Measurements from ENCODE around the gene RHBDF1.

The RHBDF1 gene

GRCh38 chr16:69181-69580 is 3.2 kb downstream of the RHBDF1 start:
- Histone ChIP-seq H3K4me2 (ENCODE audit: low read depth, low read length, poor library complexity, severe bottlenecking) (no peak overlapping the region), H2AFZ (ENCODE audit: low read depth, low read length, severe bottlenecking) (no peak overlapping the region), H4K20me1 (ENCODE audit: low read depth, low read length) (no peaks in the 10 kb centered on the region), H3K36me3 (ENCODE audit: low read length) (no peaks in the 10 kb centered on the region), H3K4me3 (ENCODE audit: insufficient read depth, low read length, poor library complexity, severe bottlenecking) (no peak overlapping the region), H3K27me3 (ENCODE audit: low read length) (no peaks in the 10 kb centered on the region), H3K79me2 (ENCODE audit: insufficient read depth, low read length) (no peaks in the 10 kb centered on the region), H3K9me2 (replicated peaks; ENCODE audit: insufficient read depth, low read length) (no peaks in the 10 kb centered on the region), H3K9ac (ENCODE audit: low read length) (no peak overlapping the region), H3K27ac (ENCODE audit: low read depth, low read length) (no peak overlapping the region), H3K9me3 (ENCODE audit: insufficient read depth, low read length) (no peaks in the 10 kb centered on the region), H3F3A (ENCODE audit: insufficient read depth) (no peaks in the 10 kb centered on the region)
- no peak for TF ChIP-seq EZH2phosphoT487 (conservative IDR thresholded peaks at IDR 0.05; ENCODE audit: low read length)
- TF ChIP-seq, protein P1, sequence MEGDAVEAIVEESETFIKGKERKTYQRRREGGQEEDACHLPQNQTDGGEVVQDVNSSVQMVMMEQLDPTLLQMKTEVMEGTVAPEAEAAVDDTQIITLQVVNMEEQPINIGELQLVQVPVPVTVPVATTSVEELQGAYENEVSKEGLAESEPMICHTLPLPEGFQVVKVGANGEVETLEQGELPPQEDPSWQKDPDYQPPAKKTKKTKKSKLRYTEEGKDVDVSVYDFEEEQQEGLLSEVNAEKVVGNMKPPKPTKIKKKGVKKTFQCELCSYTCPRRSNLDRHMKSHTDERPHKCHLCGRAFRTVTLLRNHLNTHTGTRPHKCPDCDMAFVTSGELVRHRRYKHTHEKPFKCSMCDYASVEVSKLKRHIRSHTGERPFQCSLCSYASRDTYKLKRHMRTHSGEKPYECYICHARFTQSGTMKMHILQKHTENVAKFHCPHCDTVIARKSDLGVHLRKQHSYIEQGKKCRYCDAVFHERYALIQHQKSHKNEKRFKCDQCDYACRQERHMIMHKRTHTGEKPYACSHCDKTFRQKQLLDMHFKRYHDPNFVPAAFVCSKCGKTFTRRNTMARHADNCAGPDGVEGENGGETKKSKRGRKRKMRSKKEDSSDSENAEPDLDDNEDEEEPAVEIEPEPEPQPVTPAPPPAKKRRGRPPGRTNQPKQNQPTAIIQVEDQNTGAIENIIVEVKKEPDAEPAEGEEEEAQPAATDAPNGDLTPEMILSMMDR (IDR thresholded peaks at IDR 0.05; ENCODE audit: insufficient read depth, low read length, poor library complexity, severe bottlenecking): no peak

DNA sequence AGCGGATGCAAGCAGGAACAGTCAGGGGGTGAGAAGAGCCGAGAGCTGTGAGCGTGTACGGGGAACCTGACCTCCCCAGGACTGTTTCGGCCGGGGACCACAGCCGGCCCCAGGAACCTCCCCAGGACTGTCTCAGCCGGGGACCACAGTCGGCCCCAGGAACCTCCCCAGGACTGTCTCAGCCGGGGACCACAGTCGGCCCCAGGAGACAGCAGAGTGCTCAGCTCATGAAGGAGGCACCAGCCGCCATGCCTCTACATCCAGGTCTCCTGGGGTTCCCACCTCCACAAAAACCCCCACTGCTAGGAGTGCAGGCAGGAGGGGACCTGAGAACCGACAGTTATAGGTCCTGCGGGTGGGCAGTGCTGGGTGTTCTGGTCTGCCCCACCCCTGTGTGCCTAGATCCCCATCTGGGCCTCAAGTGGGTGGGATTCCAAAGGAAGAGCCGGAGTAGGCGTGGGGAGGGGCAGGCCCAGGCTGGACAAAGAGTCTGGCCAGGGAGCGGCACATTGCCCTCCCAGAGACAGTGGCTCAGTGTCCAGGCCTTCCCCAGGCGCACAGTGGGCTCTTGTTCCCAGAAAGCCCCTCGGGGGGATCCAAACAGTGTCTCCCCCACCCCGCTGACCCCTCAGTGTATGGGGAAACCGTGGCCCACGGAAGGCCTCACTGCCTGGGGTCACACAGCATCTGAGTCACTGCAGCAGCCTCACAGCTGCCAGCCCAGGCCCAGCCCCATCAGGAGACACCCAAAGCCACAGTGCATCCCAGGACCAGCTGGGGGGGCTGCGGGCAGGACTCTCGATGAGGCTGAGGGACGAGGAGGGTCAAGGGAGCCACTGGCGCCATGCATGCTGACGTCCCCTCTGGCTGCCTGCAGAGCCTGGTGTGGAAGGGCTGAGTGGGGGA is 4.3 kb downstream of the RHBDF1 start:
- Histone ChIP-seq H3K27ac (ENCODE audit: low read depth, low read length) (no peak overlapping the region), H3F3A (ENCODE audit: insufficient read depth) (no peaks in the 10 kb centered on the region), H4K20me1 (ENCODE audit: low read depth, low read length) (no peaks in the 10 kb centered on the region), H3K9me2 (replicated peaks; ENCODE audit: insufficient read depth, low read length) (no peaks in the 10 kb centered on the region), H3K4me3 (ENCODE audit: insufficient read depth, low read length, poor library complexity, severe bottlenecking) (no peak overlapping the region), H3K9ac (ENCODE audit: low read length) (no peak overlapping the region), H3K27me3 (ENCODE audit: low read length) (no peaks in the 10 kb centered on the region), H3K9me3 (ENCODE audit: insufficient read depth, low read length) (no peaks in the 10 kb centered on the region), H3K4me2 (ENCODE audit: low read depth, low read length, poor library complexity, severe bottlenecking) (no peak overlapping the region), H3K79me2 (ENCODE audit: insufficient read depth, low read length) (no peaks in the 10 kb centered on the region), H2AFZ (ENCODE audit: low read depth, low read length, severe bottlenecking) (no peak overlapping the region), H3K36me3 (ENCODE audit: low read length) (no peaks in the 10 kb centered on the region)
- no peak for TF ChIP-seq EZH2phosphoT487 (conservative IDR thresholded peaks at IDR 0.05; ENCODE audit: low read length)
- TF ChIP-seq, protein P1 (IDR thresholded peaks at IDR 0.05; ENCODE audit: insufficient read depth, low read length, poor library complexity, severe bottlenecking): no peak

DNA sequence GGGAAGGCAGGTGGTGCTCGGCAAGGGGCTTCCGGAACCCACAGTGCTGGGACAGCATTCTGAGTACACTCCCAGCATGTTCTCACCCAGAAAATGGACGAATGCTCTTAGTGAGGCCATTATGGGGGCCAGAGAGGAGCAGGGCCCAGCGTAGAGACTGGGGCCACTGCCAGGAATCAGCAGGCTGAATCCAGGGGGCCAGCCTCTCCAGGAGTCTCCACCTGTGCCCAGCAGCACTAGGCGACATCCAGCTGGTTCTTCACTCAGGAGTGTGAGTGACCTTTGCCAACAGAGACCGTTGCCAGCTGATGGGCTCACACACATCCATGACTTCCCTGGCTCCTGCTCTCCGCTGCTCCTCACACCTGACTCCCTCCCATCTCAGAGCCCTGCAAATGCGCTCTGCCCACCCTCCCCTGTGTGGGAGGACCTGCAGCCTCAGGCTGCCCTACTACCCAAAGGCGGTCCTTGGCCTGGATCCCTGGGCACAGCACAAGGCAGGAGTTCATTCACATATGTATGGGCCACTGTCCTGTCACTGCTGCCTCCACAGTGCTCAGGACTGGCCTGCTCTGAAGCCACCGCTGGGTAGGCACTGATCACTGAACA is 5.1 kb downstream of the RHBDF1 start:
- TF ChIP-seq, protein P1 (IDR thresholded peaks at IDR 0.05; ENCODE audit: insufficient read depth, low read length, poor library complexity, severe bottlenecking): no peak
- H3F3A ChIP-seq (ENCODE audit: insufficient read depth): no peaks in the 10 kb centered on the region
- no peaks in the 10 kb centered on the region for H4K20me1 ChIP-seq (ENCODE audit: low read depth, low read length)
- H3K4me2 ChIP-seq (ENCODE audit: low read depth, low read length, poor library complexity, severe bottlenecking): no peak overlapping the region
- no peak overlapping the region for H3K27ac ChIP-seq (ENCODE audit: low read depth, low read length)
- no peak overlapping the region for H2AFZ ChIP-seq (ENCODE audit: low read depth, low read length, severe bottlenecking)
- H3K79me2 ChIP-seq (ENCODE audit: insufficient read depth, low read length): no peaks in the 10 kb centered on the region
- H3K36me3 ChIP-seq (ENCODE audit: low read length): no peaks in the 10 kb centered on the region
- H3K9me2 ChIP-seq (replicated peaks; ENCODE audit: insufficient read depth, low read length): no peaks in the 10 kb centered on the region
- H3K27me3 ChIP-seq (ENCODE audit: low read length): no peaks in the 10 kb centered on the region
- no peak overlapping the region for H3K9ac ChIP-seq (ENCODE audit: low read length)
- H3K4me3 ChIP-seq (ENCODE audit: insufficient read depth, low read length, poor library complexity, severe bottlenecking): no peak overlapping the region
- H3K9me3 ChIP-seq (ENCODE audit: insufficient read depth, low read length): no peaks in the 10 kb centered on the region

Data from SU-DHL-6 (cell line).